Posterior cingulate gyrus (tissue), 11 donors: Measurements from ENCODE around the gene DLK1.
A peak's percentile ranks its signal among the peaks of the same experiment; 100 is the strongest.

Experiments used
- DNase-seq, 10 donors: peaks; one replicate each; pipeline versions ENCODE4 v3.0.0 to v3.0.0-alpha.2; 2020 to 2021; ENCODE audit warnings: mixed read lengths in 3 of 10
- intact Hi-C: fragments of 100-400 bp; cut with DNase I; formaldehyde crosslinking; loops from one replicate; pipeline ENCODE4 v1.15.1; 2023

The DLK1 gene

DNA sequence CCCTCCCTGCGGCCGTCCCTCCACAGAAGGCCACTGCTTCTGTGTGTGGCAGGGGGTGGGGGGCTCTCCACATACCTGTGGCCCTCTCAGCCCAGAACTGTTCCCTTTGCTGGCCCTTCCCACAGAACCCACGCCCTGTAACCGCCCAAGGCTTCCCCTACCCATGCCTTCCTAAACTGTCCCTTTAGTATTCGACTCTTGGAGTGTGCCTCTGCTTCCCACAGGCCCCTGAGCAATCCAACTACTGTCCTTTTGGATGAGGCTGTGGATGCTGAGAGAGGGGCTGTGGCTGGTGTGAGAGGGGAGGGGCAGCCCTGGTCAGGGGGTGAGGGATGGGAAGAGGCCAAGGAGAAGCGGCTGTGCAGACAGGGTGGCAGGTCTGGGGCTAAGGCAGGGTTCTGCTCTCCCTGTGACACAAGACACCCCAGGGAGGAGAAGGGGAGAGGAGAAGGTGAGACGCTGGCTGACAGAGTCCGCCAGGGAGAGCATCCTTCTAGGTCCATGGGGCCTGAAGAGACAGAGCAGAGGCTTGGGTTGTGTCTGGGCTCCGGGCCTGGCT lies 46.0 kb downstream of the DLK1 start:
- peak in 1 of 10 donors; percentile 64 for DNase-seq
- intact Hi-C loops, result no loop called here

DNA sequence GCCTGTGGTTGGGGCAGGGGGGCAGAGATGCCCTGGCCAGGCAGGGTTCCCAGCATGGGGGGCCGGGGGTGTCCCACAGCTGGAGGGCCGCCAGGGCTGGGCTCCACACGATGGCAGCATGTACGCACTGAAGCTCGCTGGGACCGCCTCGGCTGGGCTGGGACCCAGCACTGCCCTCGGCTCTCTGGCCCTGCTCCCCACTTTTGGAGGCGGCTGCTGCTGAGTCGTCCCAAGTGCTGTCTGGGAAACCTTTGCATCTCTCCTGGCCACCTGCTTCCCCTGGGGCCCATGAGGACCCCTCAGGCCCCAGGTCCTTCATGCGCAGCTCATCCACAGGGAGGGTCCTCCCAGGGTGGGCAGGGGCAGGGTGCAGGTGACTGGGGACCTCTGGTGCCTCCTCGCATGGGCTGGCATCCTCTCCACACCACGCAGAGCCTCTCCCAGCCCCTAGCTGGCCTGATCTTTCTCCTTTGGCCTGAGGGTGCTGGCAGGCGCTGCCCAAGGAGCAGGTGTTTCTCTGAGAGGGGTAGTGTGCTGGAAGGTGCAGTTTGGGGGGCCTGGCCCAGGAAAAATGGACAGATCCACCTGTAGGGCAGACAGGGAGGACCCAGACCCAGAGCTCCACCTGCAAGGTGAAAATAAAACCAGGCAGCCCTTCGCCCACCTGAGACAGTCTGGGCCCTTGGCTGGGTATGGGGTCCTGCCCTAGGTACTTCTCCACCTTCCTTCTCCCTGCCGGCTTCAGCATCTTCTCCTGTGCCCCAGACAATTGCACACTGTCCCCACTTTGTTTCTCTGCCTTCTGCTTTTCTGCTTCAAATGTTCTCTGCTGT lies 46.9 kb downstream of the DLK1 start:
- peak in 2 of 10 donors; percentile 64 for DNase-seq

DNA sequence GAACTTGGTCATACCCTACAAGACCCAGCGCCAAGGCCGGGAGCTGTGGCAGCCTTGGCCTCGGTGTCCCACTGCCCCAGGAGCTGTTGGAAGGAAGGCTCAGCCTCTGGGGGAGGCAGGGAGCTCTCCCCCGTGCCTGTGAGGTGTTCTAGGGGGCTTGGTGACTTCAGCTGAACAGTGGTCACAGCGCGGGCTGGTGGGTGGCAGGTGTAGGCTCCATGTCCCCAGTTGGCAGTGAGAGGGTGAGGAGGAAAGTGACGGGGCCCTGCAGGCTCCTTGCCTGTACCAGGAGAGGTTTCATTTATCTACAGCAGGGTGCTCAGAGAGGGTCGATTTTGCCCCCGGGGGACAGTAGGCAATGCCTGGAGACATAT lies 47.5 kb downstream of the DLK1 start:
- intact Hi-C loops, result no loop called here
- DNase-seq, result peak in 1 of 10 donors; percentile 40

More for the DNA sequence above, 46.9 kb downstream of the DLK1 start:
- intact Hi-C loops, result no loop called here

DNA sequence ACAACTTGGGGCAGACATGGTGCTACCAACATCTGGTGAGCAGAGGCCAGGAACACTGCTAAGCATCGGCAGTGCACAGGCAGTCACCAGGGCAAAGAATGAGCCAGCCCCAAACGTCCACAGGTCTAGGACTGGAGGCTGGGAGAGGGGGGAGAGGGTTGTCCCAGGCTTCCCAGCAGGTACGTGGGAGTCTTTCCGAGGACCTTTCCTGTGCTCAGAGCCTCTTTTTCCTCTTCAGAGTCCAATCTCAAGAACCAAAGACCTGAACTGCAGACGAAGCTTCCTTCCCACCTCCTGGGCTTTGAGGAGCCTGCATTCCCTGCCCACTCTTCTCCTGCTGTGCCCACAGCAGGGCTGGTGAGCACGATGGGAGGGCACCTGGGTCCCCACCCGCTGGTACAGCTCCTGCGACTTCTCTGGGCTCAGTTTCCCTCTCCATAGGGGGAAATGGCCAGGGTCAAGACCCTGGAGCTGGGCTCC lies 48.7 kb downstream of the DLK1 start:
- peak in 1 of 10 donors; percentile 52 for DNase-seq
- intact Hi-C loops, result no loop called here

DNA sequence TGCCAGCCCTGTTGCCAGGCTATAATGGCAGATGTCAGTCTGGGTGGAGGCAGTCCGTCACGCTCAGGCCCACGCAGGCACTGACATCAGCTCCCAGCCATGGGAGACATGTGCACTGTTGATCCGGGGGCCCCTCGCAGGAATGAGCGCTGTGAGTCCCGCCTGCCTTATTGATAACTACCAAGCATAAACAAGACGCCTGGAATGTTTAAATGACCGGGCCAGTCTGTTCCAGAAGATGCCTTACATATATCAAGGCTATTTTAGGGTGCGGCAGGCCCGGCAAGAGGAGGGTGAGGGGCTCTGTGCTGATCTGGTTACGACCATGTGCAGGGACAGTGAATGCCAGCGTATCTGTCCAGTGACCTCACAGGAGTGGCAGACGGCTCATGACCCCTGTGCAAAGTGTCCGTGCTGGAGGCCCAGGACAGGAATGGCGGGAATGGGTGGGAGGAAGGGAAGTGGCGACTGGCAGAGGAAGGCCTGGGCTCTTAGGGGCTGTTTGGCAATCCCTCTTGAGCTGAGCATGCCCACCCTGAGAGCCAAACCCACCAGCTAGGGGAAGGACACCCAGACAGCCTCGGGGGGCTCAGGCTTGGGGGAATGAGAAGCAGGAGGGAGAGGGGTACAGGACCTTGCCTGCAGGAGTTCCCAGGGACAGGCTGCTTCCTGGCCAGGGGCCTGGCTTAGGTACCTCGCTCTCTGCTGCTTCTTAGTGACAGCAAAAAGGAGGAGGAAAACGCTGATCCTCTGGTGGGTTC lies 49.3 kb downstream of the DLK1 start:
- intact Hi-C loops, result no loop called here
- peak in 2 of 10 donors; percentile 59 to 68 for DNase-seq

DNA sequence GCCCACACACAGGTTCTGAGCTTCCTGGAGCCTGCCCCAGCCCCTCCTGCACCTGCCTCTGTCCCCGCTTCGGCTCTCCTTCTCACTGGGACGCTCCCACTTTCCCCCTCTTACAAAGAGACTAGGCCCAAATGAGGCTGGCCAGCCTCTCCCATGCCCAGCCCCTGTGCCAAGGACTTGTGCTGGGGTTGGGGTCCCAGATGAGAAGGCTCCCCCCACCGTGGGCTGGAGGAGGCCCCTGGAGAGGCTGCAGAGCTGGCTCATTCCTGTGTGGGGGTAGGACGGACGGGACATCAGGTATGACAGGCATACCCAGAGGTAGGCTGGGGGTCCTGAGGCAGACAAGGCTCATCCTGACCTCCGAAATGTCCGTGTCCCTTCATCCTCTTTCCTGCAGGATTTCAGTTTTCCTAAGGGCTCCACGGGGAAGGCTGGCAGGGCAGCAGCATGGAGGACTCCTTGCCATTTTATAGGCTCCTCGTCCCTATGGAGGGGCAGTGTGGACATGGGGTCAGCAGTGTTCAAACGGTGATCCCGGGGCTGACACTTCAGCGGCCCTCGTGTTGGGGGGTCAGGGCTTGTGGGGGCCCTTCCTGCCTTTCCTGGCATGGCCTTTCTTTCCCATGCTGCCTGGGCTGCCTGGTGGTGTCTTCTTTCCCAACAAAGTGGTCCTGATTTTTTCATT lies 50.1 kb downstream of the DLK1 start:
- intact Hi-C loops, result no loop called here
- DNase-seq, result peak in 2 of 10 donors; percentile 63 to 79

DNA sequence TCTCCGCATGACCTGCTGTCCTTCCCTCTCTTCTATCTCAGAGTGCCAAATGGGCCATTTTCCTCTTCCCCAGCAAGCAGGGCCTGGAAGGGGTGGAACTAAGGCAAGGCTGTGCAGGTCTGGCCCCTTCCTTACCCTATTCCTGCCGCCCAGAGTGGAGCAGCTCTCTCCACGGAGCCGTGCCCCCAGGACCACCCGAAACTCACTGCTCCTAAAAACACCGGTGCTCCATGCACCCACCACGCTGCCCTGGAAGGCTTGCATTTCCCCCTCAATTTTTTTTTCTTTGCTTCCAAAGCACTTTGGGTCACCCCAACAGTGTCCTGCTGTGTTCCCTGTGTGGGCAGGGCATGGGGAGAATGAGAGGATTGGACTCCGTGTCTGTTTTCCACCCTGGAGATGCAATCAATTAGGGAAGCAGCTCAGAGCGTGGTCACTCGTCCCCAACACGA lies 50.7 kb downstream of the DLK1 start:
- intact Hi-C loops, result no loop called here
- DNase-seq, result peak in 1 of 10 donors; percentile 41

DNA sequence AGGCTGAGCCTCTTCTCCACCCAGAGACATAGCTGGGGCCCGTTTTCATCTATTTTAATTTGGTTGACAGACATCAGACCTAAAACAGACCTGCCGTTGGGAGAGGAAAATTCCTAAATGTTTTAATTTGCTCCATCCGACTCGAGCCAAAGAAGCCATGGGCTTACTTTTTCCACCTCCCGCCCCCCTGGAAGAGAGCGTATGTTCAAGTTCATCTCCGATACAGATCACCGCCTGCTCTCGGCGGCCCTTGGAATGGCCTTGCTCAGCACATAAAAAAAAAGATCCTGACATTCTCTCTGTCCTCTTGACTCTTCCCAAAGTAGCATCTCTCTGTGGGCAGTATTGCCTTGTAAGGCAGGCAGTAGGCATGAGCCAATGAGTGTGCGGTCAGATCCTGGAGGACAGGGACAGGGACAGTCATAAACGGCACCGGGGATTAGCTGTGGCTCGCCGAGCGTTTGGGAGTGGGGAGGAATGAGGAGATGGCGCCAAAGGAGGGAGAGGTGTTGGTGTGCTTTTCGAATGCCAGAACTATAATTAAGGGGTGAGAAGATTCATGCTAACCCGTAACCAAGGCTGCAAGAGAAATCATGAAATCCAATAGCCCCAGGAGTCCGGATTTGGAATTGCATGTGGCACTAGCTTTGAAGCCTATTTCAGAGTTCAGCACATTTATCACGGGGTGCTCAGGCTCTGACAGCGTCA lies 51.3 kb downstream of the DLK1 start:
- peak in 1 of 10 donors; percentile 42 for DNase-seq
- intact Hi-C loops, result no loop called here

DNA sequence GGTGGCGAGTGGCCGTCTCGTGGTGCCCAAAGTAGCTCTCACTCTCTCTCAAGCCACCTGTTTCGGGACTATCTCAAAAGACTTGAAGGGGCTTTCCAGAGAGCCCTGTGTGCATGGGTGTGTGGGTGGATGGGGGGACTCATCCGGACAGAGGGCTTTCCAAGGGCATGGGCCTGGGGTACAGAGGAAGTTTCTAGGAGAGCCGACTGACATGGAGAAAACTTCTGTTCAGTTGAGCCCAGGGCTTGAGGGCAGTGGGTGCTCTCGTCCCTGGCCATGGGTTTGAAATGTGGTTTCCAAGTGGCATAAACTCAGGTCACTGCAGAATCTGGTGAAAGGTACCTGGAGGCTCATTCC lies 51.8 kb downstream of the DLK1 start:
- DNase-seq, result peak in 2 of 10 donors; percentile 32 to 68
- intact Hi-C loops, result no loop called here

DNA sequence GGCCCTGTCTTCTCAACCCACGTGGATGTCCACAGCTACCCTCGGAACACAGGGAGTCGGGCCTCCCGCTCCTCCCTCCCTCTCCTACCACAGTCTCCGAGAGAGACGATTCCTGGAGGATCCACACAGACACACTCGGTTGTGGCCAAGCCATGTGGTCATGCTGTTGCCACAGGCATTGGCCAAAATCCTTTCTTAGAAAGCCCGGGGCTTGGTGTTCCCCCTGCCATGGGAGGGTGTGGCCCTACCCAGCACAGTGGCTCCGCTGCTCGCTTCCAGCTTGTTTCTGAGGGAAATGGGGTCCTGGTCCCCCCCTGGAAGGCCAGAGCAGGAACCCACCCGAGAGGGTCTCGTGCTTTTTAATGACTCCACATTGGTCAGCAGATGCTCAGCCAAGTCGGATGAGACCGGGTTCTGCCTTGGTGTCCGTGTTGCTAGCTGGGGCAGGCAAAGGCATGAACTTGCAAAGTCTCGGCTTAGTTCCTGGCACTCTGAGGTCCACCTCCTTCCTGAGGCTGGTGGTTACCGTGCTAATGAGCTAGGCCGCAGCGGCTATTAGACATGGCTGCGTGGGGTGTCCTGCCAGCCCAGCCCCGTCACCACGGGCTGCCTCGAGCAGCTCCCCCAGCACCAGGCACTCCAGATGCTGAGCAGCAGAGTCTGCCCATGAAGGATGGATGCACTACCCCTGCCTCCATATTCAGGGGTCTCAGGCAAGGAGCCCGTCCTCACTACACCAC lies 52.4 kb downstream of the DLK1 start:
- peak in 1 of 10 donors; percentile 53 for DNase-seq
- intact Hi-C loops, result no loop called here

DNA sequence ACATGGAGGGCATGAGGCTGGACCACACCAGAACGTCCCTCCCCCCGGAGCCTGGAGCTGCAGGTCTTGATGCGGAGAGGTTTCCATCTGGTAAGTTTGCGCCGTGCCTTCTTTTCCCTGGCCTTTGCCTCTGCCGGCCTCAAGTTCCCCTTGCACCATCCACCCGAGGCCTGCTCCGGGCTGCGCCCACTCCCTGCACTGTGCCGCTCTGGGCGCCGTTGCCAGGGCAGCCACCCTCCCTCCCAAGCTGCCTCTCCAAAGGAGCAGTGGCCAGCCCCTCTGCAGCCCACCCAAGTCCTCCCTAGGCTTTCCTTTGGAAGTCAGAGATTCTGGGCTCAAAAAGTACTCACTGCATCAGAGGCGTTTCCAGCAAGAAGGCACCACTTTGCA lies 53.0 kb downstream of the DLK1 start:
- DNase-seq, result peak in 2 of 10 donors; percentile 66 to 73
- intact Hi-C loops, result no loop called here

DNA sequence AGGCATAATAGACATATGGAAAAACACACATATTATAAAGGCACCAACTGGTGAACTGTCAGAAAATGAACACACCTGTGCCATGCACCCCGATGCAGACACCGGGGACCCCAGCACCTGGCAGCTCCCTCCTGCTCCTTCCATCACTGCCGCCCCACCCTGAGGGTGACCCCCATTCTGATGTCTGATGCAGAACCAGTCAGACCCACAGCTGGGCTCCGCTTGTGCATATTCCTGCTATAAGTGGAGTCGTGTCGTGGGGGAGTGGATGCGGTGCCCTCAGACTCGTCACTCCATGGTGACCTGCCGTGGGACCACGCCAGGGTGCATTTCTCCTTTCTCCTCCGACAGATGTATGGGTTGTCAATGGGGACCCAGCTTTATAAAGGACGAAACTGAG lies 53.6 kb downstream of the DLK1 start:
- peak in 3 of 10 donors; percentile 30 to 64 (median 57) for DNase-seq
- intact Hi-C loops, result no loop called here

DNA sequence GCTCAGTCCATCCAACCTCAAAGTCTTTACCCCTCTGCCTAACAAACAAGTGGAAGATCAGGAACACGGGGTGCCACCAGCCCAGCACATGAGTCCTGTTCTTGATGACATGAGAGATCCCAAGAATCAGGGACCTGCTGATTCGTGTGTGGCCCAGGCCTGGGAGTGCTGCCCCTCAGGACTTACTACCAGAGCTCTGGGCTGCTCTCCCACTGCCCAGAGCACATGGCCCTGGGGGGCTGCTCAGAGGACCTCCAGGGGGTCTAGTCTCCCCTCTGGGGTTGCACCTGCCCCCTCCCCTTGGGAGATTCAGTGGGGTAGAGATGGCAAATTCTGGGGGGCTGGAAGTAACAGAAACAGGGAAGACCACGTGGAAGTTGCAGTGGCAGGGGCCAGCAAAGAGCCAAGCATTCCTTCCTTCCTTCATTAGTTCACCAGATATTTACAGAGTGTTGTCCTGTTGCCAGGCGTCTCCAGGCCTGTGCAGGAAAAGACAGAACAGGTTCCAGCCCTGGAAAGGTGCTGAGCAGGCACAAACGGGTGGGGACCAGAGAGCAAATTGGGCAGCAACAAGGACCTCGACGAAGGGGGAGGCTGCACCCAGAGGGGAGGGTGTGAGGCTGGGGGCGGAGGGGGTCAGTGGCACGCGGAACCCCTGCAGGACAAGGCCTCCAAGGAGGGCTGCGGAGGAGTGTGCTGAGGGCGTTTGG lies 54.1 kb downstream of the DLK1 start:
- intact Hi-C loops, result no loop called here
- peak in 3 of 10 donors; percentile 35 to 79 (median 60) for DNase-seq

DNA sequence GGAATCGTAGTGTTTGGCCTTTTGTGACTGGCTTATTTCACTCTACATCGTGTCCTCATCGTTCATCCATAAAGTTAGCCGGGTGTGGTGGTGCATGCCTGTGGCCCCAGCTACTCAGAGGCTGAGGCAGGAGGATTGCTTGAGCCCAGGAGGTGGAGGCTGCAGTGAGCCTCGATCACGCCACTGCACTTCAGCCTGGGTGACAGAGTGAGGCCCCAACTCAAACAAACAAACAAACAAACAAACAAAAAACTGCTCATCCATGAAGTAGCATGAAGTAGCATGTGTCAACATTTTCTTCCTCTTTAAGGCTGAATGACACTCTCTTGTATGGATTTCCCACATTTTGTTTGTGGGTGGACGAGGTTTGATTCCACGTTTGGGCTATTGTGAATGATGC lies 55.3 kb downstream of the DLK1 start:
- intact Hi-C loops, result no loop called here
- peak in 2 of 10 donors; percentile 9 to 11 for DNase-seq

DNA sequence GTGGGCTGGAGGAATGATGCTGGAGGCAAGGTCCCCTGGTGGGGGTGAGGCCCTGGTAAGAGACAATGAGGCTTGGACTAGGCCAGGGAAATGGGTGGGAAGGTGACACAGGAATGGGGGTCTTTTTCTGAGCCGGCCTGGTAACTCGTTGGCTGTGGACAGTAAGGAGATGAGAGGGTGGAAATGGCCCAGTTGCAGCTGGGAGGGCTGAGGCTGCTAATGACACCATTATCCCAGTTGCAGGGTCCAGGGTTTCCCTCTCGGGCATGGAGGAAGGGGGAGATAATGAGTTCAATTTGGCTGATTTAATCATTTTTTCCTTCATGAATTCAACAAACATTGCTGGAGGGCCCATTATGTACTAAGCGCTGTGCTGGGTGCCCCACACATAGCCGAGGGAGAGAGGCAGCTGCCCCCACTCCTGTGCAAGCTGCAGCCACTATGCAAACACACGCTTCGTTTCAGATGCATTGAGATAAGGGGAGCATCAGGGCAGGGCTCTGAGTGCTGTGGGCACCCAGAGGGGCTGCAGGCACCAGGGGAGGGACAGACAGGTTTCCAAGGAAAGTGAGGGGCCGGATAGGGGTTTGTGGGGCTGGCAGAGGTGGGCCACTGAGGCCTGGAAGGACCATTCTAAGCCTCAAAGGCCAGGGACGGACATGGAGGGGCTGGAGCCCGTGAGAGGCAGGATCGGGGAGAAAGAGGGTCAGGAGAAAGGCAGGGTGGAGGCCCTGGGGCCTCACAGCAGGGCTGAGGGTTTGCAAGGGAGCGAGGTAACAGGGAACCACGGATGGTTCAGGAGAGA lies 56.0 kb downstream of the DLK1 start:
- peak in 3 of 10 donors; percentile 18 to 49 (median 31) for DNase-seq
- intact Hi-C loops, result no loop called here

DNA sequence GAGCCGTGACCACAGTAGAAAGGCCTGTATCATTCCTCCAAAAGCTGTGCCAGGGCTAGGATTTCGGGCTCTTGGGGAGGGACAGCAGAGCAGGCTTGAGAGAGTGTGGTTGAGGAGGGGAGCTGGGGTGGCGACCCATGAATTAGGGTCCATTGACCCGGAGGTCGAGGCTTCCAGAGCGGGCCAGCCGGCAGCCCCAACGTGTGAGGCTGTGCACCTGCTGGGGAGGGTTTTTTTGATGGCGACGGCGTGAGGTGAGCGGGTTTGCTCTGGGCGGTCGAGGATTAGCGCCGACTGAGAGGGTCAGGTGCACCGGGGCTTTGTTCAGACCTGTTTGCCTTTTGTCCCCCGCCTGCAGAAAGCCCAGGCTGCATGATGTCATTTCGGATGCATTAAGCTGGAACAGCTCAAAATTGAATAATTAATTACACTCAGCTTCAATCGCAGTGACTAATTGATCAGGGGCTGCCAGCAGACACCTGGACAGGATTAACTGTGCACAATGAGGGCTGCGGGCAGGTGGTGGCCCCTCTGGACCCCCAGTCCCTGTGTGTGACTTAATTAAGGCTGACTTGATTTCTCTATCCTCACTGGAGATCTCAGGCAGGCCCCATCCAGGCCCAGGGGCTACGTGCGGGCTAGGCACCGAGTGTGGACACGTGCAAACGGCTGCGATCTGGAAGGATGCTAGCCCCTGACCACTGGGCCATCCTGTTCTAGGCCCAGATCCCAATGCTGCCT lies 57.1 kb downstream of the DLK1 start:
- intact Hi-C loops, result no loop called here
- DNase-seq, result peak in 3 of 10 donors; percentile 61 to 81 (median 76)
